Hepatocyte (in vitro differentiated cells): Measurements from ENCODE around the gene SGO2.

Experiments used
- EZH2 ChIP-seq: fragments of 200-600 bp; sonication (generic); IDR thresholded peaks from 2 replicates; pipeline ENCODE4 v1.6.1; 2016; ENCODE audit warnings: antibody characterized with exemption, mild to moderate bottlenecking, borderline replicate concordance
- EZH2phosphoT487 ChIP-seq: fragments of 200-600 bp; sonication (generic); IDR thresholded peaks from one replicate; pipeline ENCODE4 v1.6.1; 2018; ENCODE audit warnings: antibody characterized with exemption, mild to moderate bottlenecking, low read depth, moderate library complexity; ENCODE audit not compliant: unreplicated experiment, severe bottlenecking
- TF ChIP-seq, protein P1 (sequence below): fragments of 200-600 bp; sonication (generic); IDR thresholded peaks from 2 replicates; pipeline ENCODE4 v1.5.1; 2016; ENCODE audit warnings: antibody characterized with exemption, mild to moderate bottlenecking; ENCODE audit not compliant: poor library complexity

DNA sequence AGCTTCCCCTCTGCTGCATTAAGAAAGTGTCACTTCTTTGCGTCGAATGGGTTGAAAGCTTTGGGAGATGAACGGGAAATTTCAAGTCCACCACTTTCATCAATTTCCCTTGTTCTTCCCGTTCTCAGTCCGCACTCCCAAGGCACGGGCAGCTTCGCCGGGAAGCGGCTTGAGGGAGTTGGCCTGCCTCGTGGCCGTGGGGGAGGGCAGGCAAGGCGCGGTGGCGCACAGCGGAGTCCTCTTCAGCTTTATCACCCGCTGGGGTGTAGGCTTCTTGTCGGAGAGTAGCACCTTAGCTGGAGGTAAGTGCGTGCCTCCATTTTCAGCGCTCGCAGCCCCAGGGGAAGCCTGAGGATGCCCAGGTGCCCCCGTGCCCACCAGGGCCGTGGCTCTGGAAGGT is 36.0 kb upstream of the SGO2 start:
- TF ChIP-seq, protein P1, sequence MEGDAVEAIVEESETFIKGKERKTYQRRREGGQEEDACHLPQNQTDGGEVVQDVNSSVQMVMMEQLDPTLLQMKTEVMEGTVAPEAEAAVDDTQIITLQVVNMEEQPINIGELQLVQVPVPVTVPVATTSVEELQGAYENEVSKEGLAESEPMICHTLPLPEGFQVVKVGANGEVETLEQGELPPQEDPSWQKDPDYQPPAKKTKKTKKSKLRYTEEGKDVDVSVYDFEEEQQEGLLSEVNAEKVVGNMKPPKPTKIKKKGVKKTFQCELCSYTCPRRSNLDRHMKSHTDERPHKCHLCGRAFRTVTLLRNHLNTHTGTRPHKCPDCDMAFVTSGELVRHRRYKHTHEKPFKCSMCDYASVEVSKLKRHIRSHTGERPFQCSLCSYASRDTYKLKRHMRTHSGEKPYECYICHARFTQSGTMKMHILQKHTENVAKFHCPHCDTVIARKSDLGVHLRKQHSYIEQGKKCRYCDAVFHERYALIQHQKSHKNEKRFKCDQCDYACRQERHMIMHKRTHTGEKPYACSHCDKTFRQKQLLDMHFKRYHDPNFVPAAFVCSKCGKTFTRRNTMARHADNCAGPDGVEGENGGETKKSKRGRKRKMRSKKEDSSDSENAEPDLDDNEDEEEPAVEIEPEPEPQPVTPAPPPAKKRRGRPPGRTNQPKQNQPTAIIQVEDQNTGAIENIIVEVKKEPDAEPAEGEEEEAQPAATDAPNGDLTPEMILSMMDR: no peak
- TF ChIP-seq EZH2 (no peak), EZH2phosphoT487 (no peak)
